ENCODE results near the gene FASTK. TPM values are rescaled to one million over a fixed set of nuclear protein-coding genes. Genes with fewer than 3 reads are reported as not detected.

The FASTK gene
- total RNA-seq, 2 donors from 2014 or later, result 63.3 to 71.1 TPM

DNA sequence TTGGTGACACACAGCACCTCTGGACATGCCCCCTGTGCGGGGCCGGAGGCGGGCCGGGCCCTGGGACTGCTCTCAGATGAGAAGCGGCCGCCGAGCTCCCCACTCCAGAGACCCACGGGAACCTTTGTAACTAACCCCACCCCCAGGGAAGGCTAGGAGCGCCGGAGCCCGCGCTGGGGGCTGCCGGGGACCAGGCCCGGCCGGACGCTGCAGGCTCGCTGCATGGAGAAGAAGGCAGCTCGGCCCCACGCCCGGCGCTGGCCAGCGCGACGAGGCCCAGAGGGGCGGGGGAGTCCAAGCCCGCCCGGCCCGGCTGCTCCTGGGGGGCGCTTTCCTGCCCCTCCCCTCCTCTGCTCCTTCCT is 42.2 kb upstream of the FASTK start:
- peaks cover 7% of the 10 kb centered on the region for H3K4me1 Mint-ChIP-seq
- H3K27me3 Mint-ChIP-seq, result no peaks in the 10 kb centered on the region
- ATAC-seq (replicated peaks), result no peak

DNA sequence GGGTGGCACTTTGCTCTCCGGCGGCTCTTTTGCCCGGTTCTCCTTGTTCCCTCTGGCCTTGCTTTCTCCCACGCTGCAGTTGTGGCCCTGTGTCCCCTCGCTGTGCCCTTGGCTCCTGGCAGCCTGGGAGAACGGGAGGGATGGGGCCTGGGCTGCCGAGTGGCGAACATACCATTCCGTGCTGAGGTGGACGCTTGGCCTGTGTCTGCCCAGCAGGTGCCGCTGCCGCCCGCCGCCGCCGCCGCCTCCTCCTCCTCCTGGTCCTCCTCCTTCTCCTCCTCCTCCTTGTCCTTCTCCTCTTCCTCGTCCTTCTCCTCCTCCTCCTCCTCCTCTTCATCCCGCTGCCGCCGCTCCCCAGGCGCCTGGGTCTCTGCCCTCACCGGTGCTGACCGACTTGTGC is 41.7 kb upstream of the FASTK start:
- Mint-ChIP-seq H3K36me3 (ENCODE audit: low read depth) (peaks cover 48% of the 10 kb centered on the region), H3K9me3 (no peaks in the 10 kb centered on the region), H3K4me1 (peaks cover 9% of the 10 kb centered on the region), H3K27ac (no peak overlapping the region), H3K27me3 (no peaks in the 10 kb centered on the region), H3K4me3 (no peak overlapping the region)
- no peak for ATAC-seq (replicated peaks)

More for the DNA sequence above, 42.2 kb upstream of the FASTK start:
- Mint-ChIP-seq H3K9me3 (no peaks in the 10 kb centered on the region), H3K27ac (no peak overlapping the region), H3K36me3 (ENCODE audit: low read depth) (peaks cover 48% of the 10 kb centered on the region), H3K4me3 (no peak overlapping the region)

DNA sequence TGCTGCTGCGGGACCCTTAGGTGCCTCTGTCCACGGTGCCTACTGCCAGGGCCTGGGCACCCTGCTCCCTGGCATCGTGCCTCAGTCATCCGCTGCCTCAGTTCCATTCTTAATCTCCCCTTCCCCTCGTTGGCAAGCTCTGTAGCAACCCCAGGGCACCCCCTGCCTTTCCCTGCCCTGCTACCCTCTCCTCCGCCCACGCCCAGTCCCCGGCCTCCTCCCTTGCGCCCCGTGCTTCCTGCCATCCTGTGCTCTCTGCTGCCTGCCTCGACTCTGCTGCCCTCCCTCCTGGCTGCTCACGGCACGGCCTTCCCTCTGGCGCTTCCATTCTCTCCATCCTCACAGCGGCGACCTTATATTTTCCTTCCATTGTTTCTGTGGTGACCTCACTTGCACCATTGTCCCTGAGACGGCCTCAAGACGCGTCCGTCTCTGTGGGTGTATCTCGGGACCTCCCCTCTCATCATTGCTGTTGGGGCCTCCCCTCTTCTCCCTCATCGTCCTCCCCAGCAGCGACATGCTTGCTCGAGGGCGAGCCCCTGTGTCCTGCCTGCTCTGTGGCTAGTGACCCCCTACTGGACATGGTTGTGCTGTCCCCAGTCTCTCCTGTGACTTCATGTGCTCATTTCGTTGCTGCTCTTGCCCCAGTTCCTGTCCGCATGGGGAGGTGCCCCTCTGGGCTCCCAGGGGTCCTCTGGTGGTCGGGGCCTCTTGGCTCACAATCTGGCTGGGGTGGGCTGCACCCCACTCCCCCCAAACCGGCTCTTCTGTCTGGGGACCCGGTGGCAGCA is 41.0 kb upstream of the FASTK start:
- Mint-ChIP-seq H3K36me3 (ENCODE audit: low read depth) (peaks cover 48% of the 10 kb centered on the region), H3K27ac (no peak overlapping the region), H3K27me3 (no peaks in the 10 kb centered on the region), H3K4me1 (peaks cover 14% of the 10 kb centered on the region), H3K9me3 (no peaks in the 10 kb centered on the region), H3K4me3 (no peak overlapping the region)
- ATAC-seq (replicated peaks), result no peak

DNA sequence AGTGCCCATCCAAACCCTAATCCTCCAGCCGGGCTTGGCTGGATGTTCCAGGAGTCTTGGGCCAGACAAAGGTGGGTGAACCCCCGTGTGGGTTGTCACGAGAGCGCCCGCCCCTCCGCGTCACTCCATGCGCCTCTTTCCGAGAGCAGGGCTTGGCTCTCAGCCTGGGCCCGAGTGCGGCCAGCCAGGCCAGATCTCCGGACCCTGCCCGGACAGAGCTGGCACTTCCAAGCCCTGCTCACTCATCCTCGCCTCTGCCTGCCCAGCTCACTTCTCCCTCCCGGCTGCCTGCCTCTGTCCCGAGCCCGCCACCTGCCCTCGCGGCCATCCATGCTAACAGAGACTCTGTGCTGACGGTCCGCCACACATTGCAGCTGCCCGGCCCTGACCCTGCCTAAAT is 40.3 kb upstream of the FASTK start:
- no peak overlapping the region for H3K4me3 Mint-ChIP-seq
- no peak overlapping the region for H3K27ac Mint-ChIP-seq
- peaks cover 48% of the 10 kb centered on the region for H3K36me3 Mint-ChIP-seq (ENCODE audit: low read depth)
- H3K9me3 Mint-ChIP-seq, result no peaks in the 10 kb centered on the region
- peaks cover 14% of the 10 kb centered on the region for H3K4me1 Mint-ChIP-seq
- H3K27me3 Mint-ChIP-seq, result no peaks in the 10 kb centered on the region
- ATAC-seq (replicated peaks), result no peak

DNA sequence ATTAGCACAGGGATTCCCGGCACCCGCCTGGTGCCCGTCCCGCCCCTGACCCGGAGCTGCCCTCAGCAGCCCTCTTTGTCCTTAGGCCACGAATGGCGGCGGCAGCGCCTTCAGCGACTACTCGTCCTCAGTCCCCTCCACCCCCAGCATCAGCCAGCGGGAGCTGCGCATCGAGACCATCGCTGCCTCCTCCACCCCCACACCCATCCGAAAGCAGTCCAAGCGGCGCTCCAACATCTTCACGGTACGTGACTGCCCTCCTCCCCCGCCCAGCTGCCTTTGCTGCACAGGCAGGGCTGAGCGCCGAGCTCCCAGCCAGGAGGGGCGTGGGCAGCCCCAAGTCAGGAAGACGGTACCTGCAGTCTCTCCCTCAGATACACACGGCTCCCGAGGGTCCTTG is 39.3 kb upstream of the FASTK start:
- Mint-ChIP-seq H3K4me3 (no peak overlapping the region), H3K27me3 (no peaks in the 10 kb centered on the region), H3K36me3 (ENCODE audit: low read depth) (peaks cover 48% of the 10 kb centered on the region), H3K9me3 (no peaks in the 10 kb centered on the region), H3K4me1 (peaks cover 14% of the 10 kb centered on the region), H3K27ac (no peak overlapping the region)
- no peak for ATAC-seq (replicated peaks)

DNA sequence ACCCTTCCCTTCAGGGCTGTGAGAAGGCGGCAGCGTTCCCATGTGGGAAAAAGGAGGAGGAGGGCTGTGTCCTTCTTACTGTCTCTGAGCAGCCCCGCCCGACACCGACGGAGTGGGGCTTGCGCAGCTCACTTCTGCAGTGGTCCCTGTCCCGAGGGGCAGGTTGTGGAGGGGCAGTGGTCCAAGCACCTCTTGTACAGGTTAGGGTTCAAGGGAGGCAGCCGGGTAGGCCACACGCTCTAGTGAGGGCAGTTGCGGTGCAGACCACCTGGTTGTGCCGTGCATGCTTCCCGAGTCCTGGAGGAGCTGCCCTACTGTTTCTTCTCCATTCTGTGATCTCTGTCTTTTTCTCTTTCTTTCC is 38.4 kb upstream of the FASTK start:
- Mint-ChIP-seq H3K27ac (peak overlapping the region; percentile 45), H3K9me3 (no peaks in the 10 kb centered on the region), H3K4me3 (peak overlapping the region; percentile 13), H3K27me3 (no peaks in the 10 kb centered on the region), H3K36me3 (ENCODE audit: low read depth) (peaks cover 44% of the 10 kb centered on the region), H3K4me1 (peaks cover 12% of the 10 kb centered on the region)
- ATAC-seq (replicated peaks), result no peak

DNA sequence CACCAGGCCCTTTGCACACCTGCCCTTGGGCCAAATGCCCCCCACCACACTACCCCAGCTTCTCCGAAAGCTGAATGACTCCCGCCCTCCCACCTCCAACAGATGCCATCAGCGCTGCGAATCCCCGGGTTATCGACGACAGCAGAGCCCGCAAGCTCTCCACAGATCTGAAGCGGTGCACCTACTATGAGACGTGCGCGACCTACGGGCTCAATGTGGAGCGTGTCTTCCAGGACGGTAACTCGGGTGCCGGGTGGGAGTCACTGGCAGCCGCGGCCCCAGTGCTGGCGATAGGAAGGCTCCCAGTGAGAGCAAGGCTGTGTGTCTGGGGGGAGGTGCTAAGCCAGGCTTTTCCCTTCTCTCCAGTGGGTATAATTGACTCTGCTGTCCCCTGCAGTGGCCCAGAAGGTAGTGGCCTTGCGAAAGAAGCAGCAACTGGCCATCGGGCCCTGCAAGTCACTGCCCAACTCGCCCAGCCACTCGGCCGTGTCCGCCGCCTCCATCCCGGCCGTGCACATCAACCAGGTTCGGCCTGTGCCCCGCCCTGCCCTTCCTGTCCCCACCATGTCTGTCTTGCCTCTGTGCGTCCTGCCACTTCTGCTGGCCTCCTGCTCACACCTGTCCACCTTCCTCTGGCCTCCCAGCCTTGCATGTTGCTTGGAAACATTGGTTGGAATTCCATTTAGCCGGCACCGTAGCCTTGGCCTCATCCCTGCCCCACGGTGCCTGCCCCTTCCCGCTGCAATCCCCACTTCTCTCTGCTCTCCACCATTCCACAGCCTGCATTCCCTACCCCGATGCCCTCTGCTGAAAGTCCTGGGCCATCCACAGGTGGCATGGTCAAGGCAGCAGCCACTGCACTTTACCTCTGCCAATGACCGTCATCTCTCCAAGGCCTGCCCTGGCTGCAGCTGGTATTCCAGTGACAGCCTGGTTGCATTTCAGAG is 37.8 kb upstream of the FASTK start:
- Mint-ChIP-seq H3K9me3 (no peaks in the 10 kb centered on the region), H3K27me3 (no peaks in the 10 kb centered on the region), H3K36me3 (ENCODE audit: low read depth) (peaks cover 37% of the 10 kb centered on the region), H3K27ac (peak overlapping the region; percentile 45), H3K4me1 (peaks cover 8% of the 10 kb centered on the region), H3K4me3 (peak overlapping the region; percentile 13)
- ATAC-seq (replicated peaks), result no peak

DNA sequence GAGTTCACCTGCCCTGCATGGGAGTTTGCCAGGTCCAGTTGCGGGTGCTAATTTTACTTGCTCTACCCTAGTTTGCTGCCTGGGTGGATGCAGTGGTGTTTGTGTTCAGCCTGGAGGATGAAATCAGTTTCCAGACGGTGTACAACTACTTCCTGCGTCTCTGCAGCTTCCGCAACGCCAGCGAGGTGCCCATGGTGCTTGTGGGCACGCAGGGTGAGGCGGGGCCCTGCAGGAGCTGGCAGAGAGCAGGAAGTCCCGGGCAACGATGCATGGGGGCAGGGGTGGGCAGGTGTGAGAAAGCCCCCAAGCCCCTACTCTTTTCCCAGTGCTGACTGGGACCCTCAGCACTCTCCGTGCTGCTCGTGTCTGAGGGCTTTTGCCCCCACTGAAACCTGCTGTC is 37.0 kb upstream of the FASTK start:
- H3K4me3 Mint-ChIP-seq, result peak overlapping the region; percentile 50
- peaks cover 34% of the 10 kb centered on the region for H3K36me3 Mint-ChIP-seq (ENCODE audit: low read depth)
- H3K9me3 Mint-ChIP-seq, result no peaks in the 10 kb centered on the region
- peaks cover 8% of the 10 kb centered on the region for H3K4me1 Mint-ChIP-seq
- no peak overlapping the region for H3K27ac Mint-ChIP-seq
- ATAC-seq (replicated peaks), result peak; percentile 51
- H3K27me3 Mint-ChIP-seq, result no peaks in the 10 kb centered on the region

DNA sequence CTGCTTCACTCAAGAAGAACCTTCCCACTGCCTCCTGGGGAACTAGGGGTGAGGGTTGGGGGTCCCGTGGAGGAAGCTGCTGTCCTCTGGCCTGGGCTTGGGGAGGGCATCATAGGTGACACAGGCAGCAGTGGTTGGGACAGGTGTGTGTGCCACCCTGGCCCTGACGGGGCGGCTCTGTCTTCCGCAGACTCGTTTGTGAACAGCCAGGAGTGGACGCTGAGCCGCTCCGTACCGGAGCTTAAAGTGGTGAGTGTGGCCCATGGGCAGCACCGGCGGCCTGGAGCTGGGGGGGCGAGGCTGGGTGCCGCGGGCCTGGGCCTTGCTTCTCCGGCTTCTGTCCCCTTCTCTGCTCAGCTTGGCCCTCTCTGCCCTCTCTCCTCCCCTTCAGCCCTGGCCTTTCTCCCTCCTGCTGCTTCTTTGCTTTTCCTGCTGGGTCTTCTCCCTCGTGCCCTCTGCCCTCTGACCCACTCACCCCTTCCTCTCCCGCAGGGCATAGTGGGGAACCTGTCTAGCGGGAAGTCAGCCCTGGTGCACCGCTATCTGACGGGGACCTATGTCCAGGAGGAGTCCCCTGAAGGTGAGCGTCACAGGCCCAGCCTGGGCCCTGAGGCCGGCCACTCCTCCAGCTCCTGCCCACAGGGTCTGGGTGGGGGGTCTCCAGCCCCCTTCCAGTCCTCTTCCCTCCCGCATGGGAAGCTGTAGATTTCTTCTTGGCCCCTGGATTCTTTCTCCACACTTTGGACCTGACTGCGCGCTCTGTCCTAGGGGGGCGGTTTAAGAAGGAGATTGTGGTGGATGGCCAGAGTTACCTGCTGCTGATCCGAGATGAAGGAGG is 36.2 kb upstream of the FASTK start:
- peaks cover 8% of the 10 kb centered on the region for H3K4me1 Mint-ChIP-seq
- no peaks in the 10 kb centered on the region for H3K9me3 Mint-ChIP-seq
- peaks cover 34% of the 10 kb centered on the region for H3K36me3 Mint-ChIP-seq (ENCODE audit: low read depth)
- H3K27me3 Mint-ChIP-seq, result no peaks in the 10 kb centered on the region
- ATAC-seq (replicated peaks), result no peak
- peak overlapping the region; percentile 50 for H3K4me3 Mint-ChIP-seq
- no peak overlapping the region for H3K27ac Mint-ChIP-seq

DNA sequence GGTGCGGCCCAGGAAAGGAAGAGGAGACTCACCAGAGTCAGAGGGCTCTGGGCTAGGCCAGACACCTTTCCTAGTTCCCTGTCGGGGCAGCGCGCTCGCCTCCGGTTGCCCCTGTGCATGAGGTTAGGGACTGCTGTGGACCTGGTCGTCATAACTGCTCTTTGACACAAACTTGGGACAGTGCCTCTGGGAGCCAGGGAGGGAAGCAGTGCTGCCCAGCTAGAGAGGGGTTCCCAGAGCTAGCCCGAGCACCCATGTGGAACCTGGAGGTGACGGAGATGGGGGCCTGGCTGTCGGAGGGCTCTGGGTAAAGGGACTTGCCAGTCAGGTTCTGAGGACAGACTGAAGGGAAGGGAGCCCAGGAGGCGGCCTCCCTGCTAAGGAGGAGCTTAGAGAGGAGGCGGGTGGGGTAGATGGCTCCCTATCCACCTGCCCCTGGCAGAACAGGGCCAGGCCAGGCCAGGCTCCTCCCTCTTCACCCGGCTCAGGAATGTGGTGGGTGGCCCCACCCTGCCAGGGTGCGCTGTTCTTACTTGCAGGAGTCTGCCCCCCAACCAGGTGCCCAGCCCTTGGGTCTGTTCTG is 35.3 kb upstream of the FASTK start:
- no peaks in the 10 kb centered on the region for H3K9me3 Mint-ChIP-seq
- peaks cover 8% of the 10 kb centered on the region for H3K4me1 Mint-ChIP-seq
- peak overlapping the region; percentile 52 for H3K4me3 Mint-ChIP-seq
- ATAC-seq (replicated peaks), result no peak
- H3K36me3 Mint-ChIP-seq (ENCODE audit: low read depth), result peaks cover 25% of the 10 kb centered on the region
- H3K27me3 Mint-ChIP-seq, result no peaks in the 10 kb centered on the region
- H3K27ac Mint-ChIP-seq, result no peak overlapping the region

DNA sequence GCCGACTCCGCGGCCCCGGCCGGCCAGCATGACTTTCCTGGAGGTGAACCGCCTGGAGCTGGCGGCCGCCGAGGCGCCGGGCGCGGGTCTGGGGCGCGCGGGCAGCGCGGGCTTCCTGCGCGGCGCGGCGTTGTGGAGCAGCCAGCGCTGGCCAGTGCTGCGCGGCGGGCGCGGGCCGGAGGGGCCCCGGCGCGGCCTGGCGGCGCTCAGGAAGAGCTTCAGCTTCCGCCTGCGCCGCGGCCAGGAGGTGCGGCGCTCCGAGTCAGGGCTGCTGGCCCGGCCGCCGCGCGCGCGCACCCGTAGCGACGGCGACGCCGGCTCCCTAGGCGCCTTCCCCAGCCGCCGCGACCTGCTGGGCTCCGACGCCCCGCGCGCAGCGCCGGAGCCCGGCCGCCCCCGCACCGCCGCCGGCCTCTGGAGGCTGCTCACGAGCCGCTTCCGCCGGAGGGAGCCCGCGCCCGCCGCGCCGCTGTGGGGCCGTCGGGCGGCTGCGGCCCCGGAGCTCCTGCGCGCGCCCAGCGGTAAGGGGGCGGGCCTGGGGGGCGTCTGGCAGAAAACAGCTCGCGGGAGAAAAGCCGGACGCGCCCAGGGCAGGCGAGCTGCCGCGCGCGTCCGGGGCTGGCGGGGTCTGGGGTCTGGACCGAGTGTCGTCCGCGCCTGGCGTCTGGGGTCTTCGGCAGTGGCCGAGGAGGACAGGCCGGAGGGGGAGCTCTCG is 34.7 kb upstream of the FASTK start:
- peak; percentile 58 for ATAC-seq (replicated peaks)
- H3K4me3 Mint-ChIP-seq, result peak overlapping the region; percentile 52
- H3K36me3 Mint-ChIP-seq (ENCODE audit: low read depth), result peaks cover 19% of the 10 kb centered on the region
- H3K27me3 Mint-ChIP-seq, result no peaks in the 10 kb centered on the region
- H3K4me1 Mint-ChIP-seq, result peaks cover 8% of the 10 kb centered on the region
- H3K9me3 Mint-ChIP-seq, result no peaks in the 10 kb centered on the region
- no peak overlapping the region for H3K27ac Mint-ChIP-seq

DNA sequence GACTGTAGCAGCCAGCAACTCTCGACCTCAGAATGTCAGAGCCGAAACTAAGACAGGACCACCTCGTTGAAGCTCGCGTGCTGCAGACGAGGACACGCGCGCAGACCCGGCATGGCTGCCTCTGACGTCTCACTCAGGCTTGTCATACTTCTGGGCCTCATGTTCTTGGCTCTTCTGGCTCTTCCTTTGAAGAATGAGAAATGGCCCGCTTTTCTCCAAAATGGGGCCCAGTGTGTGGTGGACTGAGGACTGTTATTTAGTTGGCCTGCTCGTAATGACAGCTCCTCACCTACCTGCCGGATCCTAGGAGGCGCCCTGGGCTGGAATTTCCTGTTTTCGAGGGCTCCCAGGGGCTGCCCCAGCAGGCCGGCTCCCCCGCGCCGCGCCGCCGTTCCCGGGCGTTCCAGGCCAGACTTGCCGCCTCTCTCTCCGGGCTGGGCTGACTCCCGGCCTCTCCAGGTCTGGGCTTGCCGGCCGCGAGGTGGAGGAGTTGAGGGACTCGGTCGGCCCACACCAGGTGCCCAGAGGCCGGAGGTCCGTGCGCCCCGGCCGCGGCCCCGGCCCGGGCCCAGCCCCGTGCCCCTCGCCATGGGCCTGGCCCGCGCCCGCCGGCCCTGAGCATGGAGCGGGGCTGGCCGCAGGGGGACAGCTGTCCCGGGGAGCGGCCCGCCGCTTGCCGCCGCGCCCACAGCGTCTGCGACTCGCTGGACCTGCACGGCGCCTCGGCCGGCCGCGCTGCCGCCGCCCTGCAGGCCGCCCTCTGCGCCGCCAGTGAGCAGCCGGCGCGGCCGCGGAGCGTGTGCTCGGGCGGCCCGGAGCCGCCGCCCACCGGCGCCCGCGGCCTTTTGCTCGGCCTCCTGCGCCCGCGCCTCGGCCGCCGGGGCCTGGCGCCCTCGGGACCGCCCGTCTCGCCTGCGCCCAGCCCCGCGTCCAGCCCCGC is 33.8 kb upstream of the FASTK start:
- ATAC-seq (replicated peaks), result peak; percentile 19
- peak overlapping the region; percentile 33 for H3K4me3 Mint-ChIP-seq
- H3K4me1 Mint-ChIP-seq, result peaks cover 8% of the 10 kb centered on the region
- H3K9me3 Mint-ChIP-seq, result no peaks in the 10 kb centered on the region
- H3K27ac Mint-ChIP-seq, result no peak overlapping the region
- no peaks in the 10 kb centered on the region for H3K27me3 Mint-ChIP-seq
- H3K36me3 Mint-ChIP-seq (ENCODE audit: low read depth), result peaks cover 10% of the 10 kb centered on the region
